ES-I3 (cell line): ENCODE measurements around the gene CAPN13.

ENCODE experiments used
- H3K36me3 ChIP-seq: 2 replicates; pipeline ENCODE4 v1.6.1; 2013; ENCODE audit warnings: mild to moderate bottlenecking, low read length, control low read depth, moderate library complexity; ENCODE audit not compliant: insufficient read depth
- H3K4me1 ChIP-seq: 2 replicates; pipeline ENCODE4 v1.6.1; 2013; ENCODE audit warnings: mild to moderate bottlenecking, control low read depth, low read length; ENCODE audit not compliant: insufficient read depth
- H3K9ac ChIP-seq: 2 replicates; pipeline ENCODE4 v1.6.1; 2013; ENCODE audit warnings: low read depth, mild to moderate bottlenecking, low read length, moderate library complexity
- H3K9me3 ChIP-seq: 2 replicates; pipeline ENCODE4 v1.6.1; 2013; ENCODE audit warnings: mild to moderate bottlenecking, low read length, moderate library complexity; ENCODE audit not compliant: control insufficient read depth, insufficient read depth

Gene CAPN13

GRCh38 chr2:30799366-30799765 is 7.9 kb downstream of the CAPN13 start:
- no peaks in the 10 kb centered on the region for H3K9me3 ChIP-seq
- H3K9ac ChIP-seq: no peak overlapping the region
- peaks cover 26% of the 10 kb centered on the region for H3K4me1 ChIP-seq
- no peaks in the 10 kb centered on the region; the same call in 1 of the 2 replicates for H3K36me3 ChIP-seq

GRCh38 chr2:30798536-30798991 is 8.7 kb downstream of the CAPN13 start:
- peaks cover 26% of the 10 kb centered on the region for H3K4me1 ChIP-seq
- no peak overlapping the region for H3K9ac ChIP-seq
- no peaks in the 10 kb centered on the region; the same call in 1 of the 2 replicates for H3K36me3 ChIP-seq
- no peaks in the 10 kb centered on the region for H3K9me3 ChIP-seq

- Histone ChIP-seq H3K4me1 (peaks cover 26% of the 10 kb centered on the region), H3K9me3 (no peaks in the 10 kb centered on the region)
Measured at GRCh38 chr2:30797381-30798015, 9.7 kb downstream of the CAPN13 start.

GRCh38 chr2:30796699-30797098 is 10.5 kb downstream of the CAPN13 start:
- Histone ChIP-seq H3K9me3 (no peaks in the 10 kb centered on the region), H3K4me1 (peaks cover 26% of the 10 kb centered on the region), H3K36me3 (no peaks in the 10 kb centered on the region; the same call in 1 of the 2 replicates), H3K9ac (no peak overlapping the region)

More at GRCh38 chr2:30797381-30798015, 9.7 kb downstream of the CAPN13 start:
- H3K9ac ChIP-seq: no peak overlapping the region
- no peaks in the 10 kb centered on the region; the same call in 1 of the 2 replicates for H3K36me3 ChIP-seq

GRCh38 chr2:30792521-30792920 is 14.7 kb downstream of the CAPN13 start:
- H3K9me3 ChIP-seq: no peaks in the 10 kb centered on the region
- H3K9ac ChIP-seq: no peak overlapping the region
- H3K4me1 ChIP-seq: peaks cover 12% of the 10 kb centered on the region; the same call in 1 of the 2 replicates
- no peaks in the 10 kb centered on the region for H3K36me3 ChIP-seq

GRCh38 chr2:30790879-30791278 is 16.4 kb downstream of the CAPN13 start:
- Histone ChIP-seq H3K9me3 (no peaks in the 10 kb centered on the region), H3K36me3 (no peaks in the 10 kb centered on the region), H3K9ac (no peak overlapping the region), H3K4me1 (no peaks in the 10 kb centered on the region)

- no peaks in the 10 kb centered on the region for H3K9me3 ChIP-seq
- no peaks in the 10 kb centered on the region for H3K36me3 ChIP-seq
- H3K4me1 ChIP-seq: no peaks in the 10 kb centered on the region
- H3K9ac ChIP-seq: no peak overlapping the region
Measured at GRCh38 chr2:30789670-30790210, 17.5 kb downstream of the CAPN13 start.

GRCh38 chr2:30786923-30787685 is 20.1 kb downstream of the CAPN13 start:
- Histone ChIP-seq H3K9ac (no peak overlapping the region), H3K4me1 (no peaks in the 10 kb centered on the region), H3K36me3 (no peaks in the 10 kb centered on the region), H3K9me3 (no peaks in the 10 kb centered on the region)

- Histone ChIP-seq H3K4me1 (no peaks in the 10 kb centered on the region), H3K9me3 (no peaks in the 10 kb centered on the region), H3K9ac (no peak overlapping the region), H3K36me3 (no peaks in the 10 kb centered on the region)
Measured at GRCh38 chr2:30784682-30785081, 22.6 kb downstream of the CAPN13 start.

GRCh38 chr2:30781961-30782533 is 25.2 kb downstream of the CAPN13 start:
- H3K36me3 ChIP-seq: no peaks in the 10 kb centered on the region
- no peaks in the 10 kb centered on the region for H3K4me1 ChIP-seq
- no peaks in the 10 kb centered on the region for H3K9me3 ChIP-seq
- H3K9ac ChIP-seq: no peak overlapping the region

GRCh38 chr2:30781451-30781850 is 25.8 kb downstream of the CAPN13 start:
- Histone ChIP-seq H3K9me3 (no peaks in the 10 kb centered on the region), H3K9ac (no peak overlapping the region), H3K4me1 (no peaks in the 10 kb centered on the region), H3K36me3 (no peaks in the 10 kb centered on the region)

- Histone ChIP-seq H3K4me1 (no peaks in the 10 kb centered on the region), H3K36me3 (no peaks in the 10 kb centered on the region), H3K9me3 (no peaks in the 10 kb centered on the region), H3K9ac (no peak overlapping the region)
Measured at GRCh38 chr2:30780776-30781330, 26.4 kb downstream of the CAPN13 start.

GRCh38 chr2:30778611-30779010 is 28.6 kb downstream of the CAPN13 start:
- Histone ChIP-seq H3K9me3 (no peaks in the 10 kb centered on the region), H3K9ac (no peak overlapping the region), H3K4me1 (no peaks in the 10 kb centered on the region), H3K36me3 (no peaks in the 10 kb centered on the region)
